KOPT-K1 (cell line): Measurements from ENCODE around the gene MAPKAPK2.
"Not testable (repeated sequence)": the region's sequence is repeated elsewhere in the genome, so short reads cannot be mapped to it uniquely, and the experiment has no call there.

Experiments
- H3K27ac ChIP-seq: fragments of 200-600 bp; sonication (generic); 2 replicates; pipeline ENCODE4 v1.5.1; 2016; ENCODE audit warnings: antibody characterized with exemption, mild to moderate bottlenecking, low read depth, low read length; ENCODE audit not compliant: poor library complexity, severe bottlenecking
- H3K36me3 ChIP-seq: fragments of 200-600 bp; sonication (generic); 2 replicates; pipeline ENCODE4 v1.5.1; 2017; ENCODE audit warnings: antibody characterized with exemption, mild to moderate bottlenecking, low read length, moderate library complexity; ENCODE audit not compliant: insufficient read depth
- H3K9me3 ChIP-seq: fragments of 200-600 bp; sonication (generic); 2 replicates; pipeline ENCODE4 v1.5.1; 2017; ENCODE audit warnings: antibody characterized with exemption, low read length, mild to moderate bottlenecking; ENCODE audit not compliant: insufficient read depth, poor library complexity, severe bottlenecking

The MAPKAPK2 gene

GRCh38 chr1:206766251-206766856 is 81.6 kb downstream of the MAPKAPK2 start:
- no peaks in the 10 kb centered on the region for H3K36me3 ChIP-seq
- peak overlapping the region; percentile 48 for H3K27ac ChIP-seq
- peaks cover 6% of the 10 kb centered on the region for H3K9me3 ChIP-seq

GRCh38 chr1:206768472-206769303 is 84.0 kb downstream of the MAPKAPK2 start:
- peaks cover 4% of the 10 kb centered on the region for H3K9me3 ChIP-seq
- peak overlapping the region; percentile 71 for H3K27ac ChIP-seq
- no peaks in the 10 kb centered on the region for H3K36me3 ChIP-seq

GRCh38 chr1:206769304-206769731 is 84.6 kb downstream of the MAPKAPK2 start:
- H3K27ac ChIP-seq = peak overlapping the region; percentile 71
- no peaks in the 10 kb centered on the region for H3K36me3 ChIP-seq
- no peaks in the 10 kb centered on the region for H3K9me3 ChIP-seq

GRCh38 chr1:206770531-206771337 is 86.0 kb downstream of the MAPKAPK2 start, which contains the start of gene IL19:
TSS of gene IL19 (plus strand) at chr1:206770773. CDS start at chr1:206836663, 65,890 bp downstream.
- H3K27ac ChIP-seq = peak within 1 kb of the TSS; percentile 71
- no peaks in the 10 kb centered on the region for H3K9me3 ChIP-seq
- no peaks in the 10 kb centered on the region for H3K36me3 ChIP-seq

- H3K9me3 ChIP-seq = no peaks in the 10 kb centered on the region
- H3K36me3 ChIP-seq = no peaks in the 10 kb centered on the region
- peak overlapping the region; percentile 71 for H3K27ac ChIP-seq
These were observed 86.6 kb downstream of the MAPKAPK2 start for GRCh38 chr1:206771338-206771692.

- no peak within 1 kb of the TSS for H3K27ac ChIP-seq
- no peaks in the 10 kb centered on the region for H3K9me3 ChIP-seq
- H3K36me3 ChIP-seq = no peaks in the 10 kb centered on the region
These were observed 87.7 kb downstream of the MAPKAPK2 start, which contains the start of gene IL10 for GRCh38 chr1:206772243-206772937. TSS of gene IL10 (minus strand) at chr1:206772494. CDS start at chr1:206772435, 59 bp downstream.

GRCh38 chr1:206774093-206774492 is 89.4 kb downstream of the MAPKAPK2 start:
- H3K9me3 ChIP-seq = no peaks in the 10 kb centered on the region
- no peak overlapping the region for H3K27ac ChIP-seq
- H3K36me3 ChIP-seq = no peaks in the 10 kb centered on the region

- Histone ChIP-seq H3K36me3 (no peaks in the 10 kb centered on the region), H3K9me3 (no peaks in the 10 kb centered on the region), H3K27ac (no peak overlapping the region)
These were observed 91.5 kb downstream of the MAPKAPK2 start for GRCh38 chr1:206776229-206776628.

- H3K9me3 ChIP-seq = no peaks in the 10 kb centered on the region
- H3K27ac ChIP-seq = no peak overlapping the region
- H3K36me3 ChIP-seq = no peaks in the 10 kb centered on the region
These were observed 93.3 kb downstream of the MAPKAPK2 start for GRCh38 chr1:206778031-206778430.

- not testable (repeated sequence) for H3K27ac ChIP-seq, H3K9me3 ChIP-seq, H3K36me3 ChIP-seq
These were observed 94.2 kb downstream of the MAPKAPK2 start for GRCh38 chr1:206778911-206779310.

- H3K9me3 ChIP-seq = no peaks in the 10 kb centered on the region
- H3K36me3 ChIP-seq = no peaks in the 10 kb centered on the region
- H3K27ac ChIP-seq = no peak overlapping the region
These were observed 94.9 kb downstream of the MAPKAPK2 start for GRCh38 chr1:206779638-206780037.

- Histone ChIP-seq H3K27ac (peak overlapping the region; percentile 51), H3K36me3 (no peaks in the 10 kb centered on the region), H3K9me3 (no peaks in the 10 kb centered on the region)
These were observed 97.7 kb downstream of the MAPKAPK2 start for GRCh38 chr1:206782448-206782847.

- Histone ChIP-seq H3K36me3 (no peaks in the 10 kb centered on the region), H3K9me3 (no peaks in the 10 kb centered on the region), H3K27ac (peak overlapping the region; percentile 12)
These were observed 98.8 kb downstream of the MAPKAPK2 start for GRCh38 chr1:206783506-206783905.
